Activated CD8-positive, alpha-beta T cell treated with anti-CD3 and anti-CD28 coated beads, Interleukin-2, amount 10 ng/mL, durations not matched to agents 7 days and 5 days (primary cell): ENCODE measurements around the gene PRSS38. TPM values are rescaled to one million over a fixed set of nuclear protein-coding genes. Genes with fewer than 3 reads are reported as not detected.
A peak's percentile ranks its signal among the peaks of the same experiment; 100 is the strongest.
"Not testable (repeated sequence)": the region's sequence is repeated elsewhere in the genome, so short reads cannot be mapped to it uniquely, and the experiment has no call there.

Experiments
- ATAC-seq: fragments of 150-1000 bp; cut with Tn5 transposase; one replicate; pipeline ENCODE4 v1.10.0; 2021; ENCODE audit warnings: moderate library complexity
- CTCF ChIA-PET: fragments of 350-600 bp; sonication (Branson Sonifier 250); formaldehyde crosslinking; loops from one replicate; lab custom pipeline; 2021; ENCODE audit warnings: antibody characterized with exemption; lab: Charles Lee
- POLR2A ChIA-PET: fragments of 350-600 bp; sonication (Branson Sonifier 250); formaldehyde crosslinking; loops from one replicate; lab custom pipeline; 2021; ENCODE audit warnings: antibody characterized with exemption; lab: Charles Lee
- DNase-seq: peaks from one replicate; pipeline ENCODE4 v3.0.0-alpha.2; 2020
- H3K27ac Mint-ChIP-seq: one replicate; pipeline ENCODE4 v1.8.0; 2021; ENCODE audit warnings: mild to moderate bottlenecking, mixed read lengths
- H3K27me3 Mint-ChIP-seq: one replicate; pipeline ENCODE4 v1.8.0; 2021; ENCODE audit warnings: low read depth, mixed read lengths
- H3K36me3 Mint-ChIP-seq: one replicate; pipeline ENCODE4 v1.8.0; 2021; ENCODE audit warnings: low read depth, mixed read lengths
- H3K4me1 Mint-ChIP-seq: one replicate; pipeline ENCODE4 v1.8.0; 2021; ENCODE audit warnings: low read depth, mixed read lengths
- H3K4me3 Mint-ChIP-seq: one replicate; pipeline ENCODE4 v1.8.0; 2021; ENCODE audit warnings: mild to moderate bottlenecking, mixed read lengths
- H3K9me3 Mint-ChIP-seq: one replicate; pipeline ENCODE4 v1.8.0; 2022; ENCODE audit warnings: mixed read lengths; ENCODE audit not compliant: insufficient read depth
- total RNA-seq, 2 experiments: library from RNA; stranded (reverse); gene quantifications; one replicate each; pipeline ENCODE4 v1.2.3, GENCODE V29; 2021

PRSS38 gene
- total RNA-seq, 2 experiments from 2014 or later = not detected

- no peaks in the 10 kb centered on the region for H3K36me3 Mint-ChIP-seq
- ATAC-seq (no peak), DNase-seq (no peak)
- no peaks in the 10 kb centered on the region for H3K4me1 Mint-ChIP-seq
- no peaks in the 10 kb centered on the region for H3K9me3 Mint-ChIP-seq
- no peak overlapping the region for H3K4me3 Mint-ChIP-seq
- H3K27ac Mint-ChIP-seq = no peak overlapping the region
- ChIA-PET CTCF (no interaction called here), POLR2A (no interaction called here)
- H3K27me3 Mint-ChIP-seq = peaks cover under 1% of the 10 kb centered on the region
These were observed 40.8 kb downstream of the PRSS38 start for GRCh38 chr1:227856147-227856858.

- no peak for DNase-seq
- ChIA-PET CTCF (no interaction called here), POLR2A (no interaction called here)
- H3K27ac Mint-ChIP-seq = no peak overlapping the region
- H3K36me3 Mint-ChIP-seq = peaks cover 3% of the 10 kb centered on the region
- H3K27me3 Mint-ChIP-seq = peaks cover 6% of the 10 kb centered on the region
- H3K4me1 Mint-ChIP-seq = peaks cover 8% of the 10 kb centered on the region
- peaks cover 5% of the 10 kb centered on the region for H3K9me3 Mint-ChIP-seq
- no peak for ATAC-seq
- H3K4me3 Mint-ChIP-seq = no peak overlapping the region
These were observed 49.4 kb downstream of the PRSS38 start for GRCh38 chr1:227864882-227865281.

- peaks cover 13% of the 10 kb centered on the region for H3K27me3 Mint-ChIP-seq
- ChIA-PET POLR2A (interaction anchor here (1.1 kb wide), 1 partner anchor 110 kb away, joined by 4 read pairs; no protein-coding TSS in a partner anchor), CTCF (no interaction called here)
- peaks cover 5% of the 10 kb centered on the region for H3K36me3 Mint-ChIP-seq
- peaks cover 28% of the 10 kb centered on the region for H3K4me1 Mint-ChIP-seq
- peak overlapping the region; percentile 22 for H3K27ac Mint-ChIP-seq
- H3K4me3 Mint-ChIP-seq = no peak overlapping the region
- no peak for ATAC-seq
- no peak for DNase-seq
- H3K9me3 Mint-ChIP-seq = peaks cover 5% of the 10 kb centered on the region
These were observed 53.9 kb downstream of the PRSS38 start for GRCh38 chr1:227869279-227869842.

GRCh38 chr1:227869851-227870305, 54.4 kb downstream of the PRSS38 start:
- POLR2A ChIA-PET = interaction anchor here (1.1 kb wide), 1 partner anchor 110 kb away, joined by 4 read pairs; no protein-coding TSS in a partner anchor

GRCh38 chr1:227870366-227870765, 54.9 kb downstream of the PRSS38 start:
- POLR2A ChIA-PET = interaction anchor here (1.1 kb wide), 1 partner anchor 111 kb away, joined by 4 read pairs; no protein-coding TSS in a partner anchor
- Mint-ChIP-seq H3K27me3 (peaks cover 19% of the 10 kb centered on the region), H3K9me3 (peaks cover 5% of the 10 kb centered on the region), H3K36me3 (peaks cover 3% of the 10 kb centered on the region), H3K4me1 (peaks cover 28% of the 10 kb centered on the region), H3K4me3 (peak overlapping the region; percentile 5), H3K27ac (no peak overlapping the region)
- no peak for ATAC-seq
- DNase-seq = no peak
- CTCF ChIA-PET = no interaction called here

More at GRCh38 chr1:227869851-227870305, 54.4 kb downstream of the PRSS38 start:
- Mint-ChIP-seq H3K9me3 (peaks cover 6% of the 10 kb centered on the region), H3K27me3 (peaks cover 19% of the 10 kb centered on the region), H3K4me1 (peaks cover 28% of the 10 kb centered on the region), H3K4me3 (peak overlapping the region; percentile 5), H3K36me3 (peaks cover 3% of the 10 kb centered on the region), H3K27ac (no peak overlapping the region)
- DNase-seq = peak; percentile 37
- peak; percentile 53 for ATAC-seq
- CTCF ChIA-PET = no interaction called here

- DNase-seq, H3K9me3 Mint-ChIP-seq, CTCF ChIA-PET, H3K4me3 Mint-ChIP-seq, ATAC-seq, H3K36me3 Mint-ChIP-seq, POLR2A ChIA-PET, H3K27ac Mint-ChIP-seq: not testable (repeated sequence)
- peaks cover 28% of the 10 kb centered on the region for H3K4me1 Mint-ChIP-seq
- H3K27me3 Mint-ChIP-seq = peaks cover 30% of the 10 kb centered on the region
These were observed 56.4 kb downstream of the PRSS38 start for GRCh38 chr1:227871892-227872291.

- POLR2A ChIA-PET, H3K9me3 Mint-ChIP-seq, H3K4me3 Mint-ChIP-seq, H3K36me3 Mint-ChIP-seq, H3K27ac Mint-ChIP-seq, H3K4me1 Mint-ChIP-seq, ATAC-seq, CTCF ChIA-PET, DNase-seq: not testable (repeated sequence)
- peaks cover 39% of the 10 kb centered on the region for H3K27me3 Mint-ChIP-seq
These were observed 62.3 kb downstream of the PRSS38 start for GRCh38 chr1:227877810-227878209.

- peaks cover 21% of the 10 kb centered on the region for H3K27me3 Mint-ChIP-seq
- peaks cover 4% of the 10 kb centered on the region for H3K4me1 Mint-ChIP-seq
- no peaks in the 10 kb centered on the region for H3K9me3 Mint-ChIP-seq
- no peak overlapping the region for H3K27ac Mint-ChIP-seq
- ATAC-seq = no peak
- DNase-seq = no peak
- no peaks in the 10 kb centered on the region for H3K36me3 Mint-ChIP-seq
- no peak overlapping the region for H3K4me3 Mint-ChIP-seq
- ChIA-PET CTCF (no interaction called here), POLR2A (no interaction called here)
These were observed 65.0 kb downstream of the PRSS38 start for GRCh38 chr1:227880342-227880924.

GRCh38 chr1:227883073-227883520, 67.6 kb downstream of the PRSS38 start:
- no peak for ATAC-seq
- no peaks in the 10 kb centered on the region for H3K9me3 Mint-ChIP-seq
- no peaks in the 10 kb centered on the region for H3K36me3 Mint-ChIP-seq
- CTCF ChIA-PET = no interaction called here
- POLR2A ChIA-PET = interaction anchor here (0.5 kb wide), 1 partner anchor 636 kb away, joined by 5 read pairs; no protein-coding TSS in a partner anchor
- H3K4me3 Mint-ChIP-seq = no peak overlapping the region
- H3K27ac Mint-ChIP-seq = no peak overlapping the region
- H3K27me3 Mint-ChIP-seq = peaks cover 10% of the 10 kb centered on the region
- H3K4me1 Mint-ChIP-seq = peaks cover 11% of the 10 kb centered on the region
- peak; percentile 17 for DNase-seq

- ChIA-PET POLR2A (no interaction called here), CTCF (no interaction called here)
- DNase-seq (peak; percentile 13), ATAC-seq (no peak)
- H3K27me3 Mint-ChIP-seq = peaks cover 10% of the 10 kb centered on the region
- no peak overlapping the region for H3K4me3 Mint-ChIP-seq
- no peaks in the 10 kb centered on the region for H3K9me3 Mint-ChIP-seq
- H3K4me1 Mint-ChIP-seq = peaks cover 11% of the 10 kb centered on the region
- H3K36me3 Mint-ChIP-seq = no peaks in the 10 kb centered on the region
- H3K27ac Mint-ChIP-seq = no peak overlapping the region
These were observed 68.3 kb downstream of the PRSS38 start for GRCh38 chr1:227883641-227884301.

- Mint-ChIP-seq H3K36me3 (no peaks in the 10 kb centered on the region), H3K4me1 (peaks cover 11% of the 10 kb centered on the region), H3K27me3 (peaks cover 5% of the 10 kb centered on the region), H3K27ac (no peak overlapping the region), H3K4me3 (no peak overlapping the region), H3K9me3 (no peaks in the 10 kb centered on the region)
- CTCF ChIA-PET = no interaction called here
- DNase-seq (peak; percentile 16), ATAC-seq (no peak)
- POLR2A ChIA-PET = no interaction called here
These were observed 69.1 kb downstream of the PRSS38 start for GRCh38 chr1:227884370-227885134.
